Stimulated activated CD8-positive, alpha-beta memory T cell treated with anti-CD3 and anti-CD28 coated beads, Interleukin-12 subunit alpha, Interleukin-12 subunit beta, amount 100 ng/mL, for 24 hours (primary cell): ENCODE results near the gene AGO1.

Experiments used
- DNase-seq: peaks from one replicate; pipeline ENCODE4 v3.0.0-alpha.2; 2020; ENCODE audit errors: extremely low read depth

The AGO1 gene

DNA sequence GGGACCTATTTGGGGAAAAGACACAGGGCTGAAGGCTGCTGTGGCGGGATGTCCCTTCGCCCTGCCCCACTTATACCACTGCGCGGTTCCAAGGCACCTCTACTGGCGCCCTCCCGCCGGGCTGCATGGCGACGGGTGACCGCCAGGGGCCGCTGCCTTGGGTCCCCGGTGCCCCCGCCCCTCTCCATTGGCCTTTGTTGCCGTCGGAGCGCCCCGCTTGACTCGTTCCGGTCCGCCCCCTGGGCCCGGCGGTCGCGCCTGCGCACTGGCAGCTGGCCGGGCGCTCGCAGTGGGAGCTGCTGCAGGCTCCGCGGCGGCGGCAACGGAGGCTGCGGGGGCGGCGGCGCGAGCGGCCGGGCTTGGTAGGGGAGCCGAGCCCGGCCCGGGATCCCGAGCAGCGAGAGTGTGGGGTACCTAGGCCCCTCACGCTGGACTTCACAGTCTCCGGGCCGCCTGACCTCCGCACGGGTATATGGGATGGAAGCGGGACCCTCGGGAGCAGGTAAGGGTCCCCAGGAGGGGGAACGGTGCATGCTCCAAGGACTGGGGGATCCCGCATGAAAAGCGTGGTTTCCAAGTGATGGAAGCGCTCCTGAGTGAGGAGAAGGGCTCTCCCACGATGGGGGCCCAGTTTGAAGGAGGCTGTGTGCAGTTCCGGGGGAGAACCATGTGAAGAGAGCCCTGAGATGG lies at the start of gene AGO1:
Gene AGO1, plus strand, starts transcription at position 265 of the 690 bp plus-strand sequence. Its CDS starts 213 bp downstream, at position 478.
- peak; percentile 92 for DNase-seq

DNA sequence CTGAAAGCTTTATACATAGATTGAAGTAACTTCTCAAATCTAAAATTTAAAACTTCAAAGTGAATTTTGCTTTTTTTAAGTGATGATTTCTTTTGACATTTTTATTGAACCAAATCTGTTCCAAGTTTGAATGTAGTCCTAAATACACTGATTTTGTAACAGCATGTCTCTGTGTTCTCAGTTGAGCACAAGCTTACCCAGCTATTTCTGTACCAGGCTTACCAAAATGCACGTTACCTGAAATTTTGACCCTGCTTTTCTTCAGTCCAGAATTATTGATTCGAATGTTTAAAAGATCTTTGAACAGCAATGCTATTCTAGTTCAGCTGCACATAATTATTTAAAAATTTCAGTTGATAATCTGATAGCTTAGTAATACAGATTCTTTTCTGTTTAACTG lies 49.6 kb upstream of the AGO1 start:
- DNase-seq: no peak

DNA sequence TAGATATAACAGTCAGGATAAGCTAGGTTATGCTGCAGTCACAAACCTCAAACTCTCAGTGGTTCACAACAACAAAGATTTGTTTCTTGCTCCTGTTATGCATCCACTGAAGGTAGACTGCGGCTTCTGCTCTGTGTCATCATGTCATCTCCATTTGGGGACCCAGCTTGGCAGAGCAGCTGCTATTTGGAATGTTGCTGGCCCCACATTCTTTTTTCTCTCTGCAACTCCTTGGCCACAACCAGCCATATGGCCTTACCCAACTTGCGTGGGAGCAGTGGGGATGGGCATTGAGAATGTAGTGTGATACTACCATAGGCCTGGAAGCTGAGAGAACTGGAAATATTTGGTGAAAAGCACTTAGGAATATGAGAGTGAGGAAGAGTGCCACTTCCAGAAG lies 48.8 kb upstream of the AGO1 start:
- no peak for DNase-seq

DNA sequence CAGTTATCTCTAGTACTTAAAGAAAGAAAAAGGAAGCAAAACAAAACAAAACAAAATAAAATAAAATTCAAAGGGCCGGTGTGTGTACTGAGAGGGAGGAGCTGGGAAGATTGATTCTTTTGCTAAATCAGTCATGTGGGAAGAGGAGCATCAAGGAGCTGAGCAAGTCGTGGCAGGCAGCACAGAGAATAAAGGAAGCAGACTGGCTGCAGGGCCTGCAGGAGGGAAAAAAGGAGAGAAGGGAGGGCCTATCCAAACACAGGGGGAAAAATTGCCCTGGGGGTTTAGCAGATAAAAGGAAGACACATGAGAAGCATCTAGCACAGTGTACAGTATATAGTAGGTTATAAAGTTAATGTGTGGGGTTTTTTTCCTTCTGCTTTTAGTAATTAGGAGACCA lies 47.6 kb upstream of the AGO1 start:
- DNase-seq: no peak

DNA sequence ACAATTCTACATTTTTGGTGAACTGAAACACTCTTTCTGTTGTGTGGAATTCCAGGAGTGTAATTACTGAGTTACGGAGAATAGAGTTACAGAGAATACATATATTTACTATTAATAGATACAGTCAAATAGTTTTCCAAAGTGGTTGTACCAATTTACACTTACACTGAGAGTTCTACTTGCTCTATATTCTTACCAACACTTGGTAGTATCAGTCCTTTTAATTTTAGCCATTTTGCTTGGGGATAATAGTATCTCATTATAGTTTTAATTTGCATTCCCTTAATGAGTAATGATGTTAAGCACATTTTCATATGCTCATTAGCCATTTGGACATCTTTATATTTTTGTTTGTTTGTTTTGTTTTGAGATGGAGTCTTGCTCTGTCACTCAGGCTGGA lies 46.3 kb upstream of the AGO1 start:
- DNase-seq: no peak

DNA sequence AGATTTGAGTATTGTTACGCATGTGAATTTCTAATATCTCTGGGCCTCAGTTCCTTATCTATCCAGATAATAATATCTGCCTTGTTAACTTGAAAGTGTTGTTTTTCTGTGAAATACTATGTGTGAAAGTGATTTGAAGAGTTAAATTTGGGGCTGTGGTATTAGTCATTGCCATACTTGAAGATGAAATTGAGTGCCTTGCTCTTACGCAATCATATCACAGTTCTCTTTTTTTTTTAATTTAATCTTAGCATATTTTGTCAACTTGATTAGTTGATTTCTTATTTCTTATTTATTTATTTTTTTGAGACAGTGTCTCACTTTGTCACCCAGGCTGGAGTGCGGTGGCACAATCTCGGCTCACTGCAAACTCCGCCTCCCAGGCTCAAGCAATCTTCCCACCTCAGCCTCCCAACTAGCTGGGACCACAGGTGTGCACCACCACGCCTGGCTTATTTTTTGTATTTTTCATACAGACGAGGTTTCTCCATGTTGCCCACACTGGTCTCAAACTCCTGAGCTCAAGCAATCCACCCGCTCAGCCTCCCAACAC lies 44.2 kb upstream of the AGO1 start:
- no peak for DNase-seq

DNA sequence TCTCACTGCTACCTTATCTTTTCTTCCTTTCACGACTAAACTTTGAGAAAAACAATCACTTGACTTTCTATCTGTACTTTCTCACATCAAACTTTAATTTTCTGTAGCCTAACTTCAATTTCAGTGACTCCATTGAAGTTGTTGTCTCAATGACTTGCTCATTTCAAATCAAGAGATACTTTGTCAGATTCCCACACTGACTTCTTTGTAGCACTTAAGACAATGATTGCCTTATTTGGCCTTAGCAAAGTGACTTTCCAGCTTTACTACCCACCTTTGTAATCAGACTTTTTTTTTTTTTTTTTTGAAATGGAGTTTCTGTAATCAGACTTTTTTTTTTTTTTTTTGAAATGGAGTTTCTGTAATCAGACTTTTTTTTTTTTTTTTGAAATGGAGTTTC lies 38.2 kb upstream of the AGO1 start:
- DNase-seq: no peak

DNA sequence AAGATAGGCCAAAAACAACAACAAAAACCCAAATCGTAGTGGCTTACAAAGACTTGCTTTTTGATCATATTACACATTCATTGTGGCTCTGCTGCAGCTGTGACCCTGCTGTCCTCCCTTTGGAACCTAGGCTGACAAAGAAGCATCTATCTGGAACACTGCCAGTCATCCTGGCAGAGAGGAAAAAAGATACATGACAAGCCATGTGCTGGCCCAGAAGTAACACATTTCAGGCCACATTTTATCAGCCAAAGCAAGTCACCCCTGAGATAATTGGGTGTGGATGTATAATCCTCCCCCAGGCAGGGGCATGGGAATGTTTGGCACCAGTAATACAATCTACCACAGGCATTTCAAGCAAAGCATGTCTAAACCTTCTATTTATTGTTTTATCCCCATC lies 37.2 kb upstream of the AGO1 start:
- DNase-seq: no peak

DNA sequence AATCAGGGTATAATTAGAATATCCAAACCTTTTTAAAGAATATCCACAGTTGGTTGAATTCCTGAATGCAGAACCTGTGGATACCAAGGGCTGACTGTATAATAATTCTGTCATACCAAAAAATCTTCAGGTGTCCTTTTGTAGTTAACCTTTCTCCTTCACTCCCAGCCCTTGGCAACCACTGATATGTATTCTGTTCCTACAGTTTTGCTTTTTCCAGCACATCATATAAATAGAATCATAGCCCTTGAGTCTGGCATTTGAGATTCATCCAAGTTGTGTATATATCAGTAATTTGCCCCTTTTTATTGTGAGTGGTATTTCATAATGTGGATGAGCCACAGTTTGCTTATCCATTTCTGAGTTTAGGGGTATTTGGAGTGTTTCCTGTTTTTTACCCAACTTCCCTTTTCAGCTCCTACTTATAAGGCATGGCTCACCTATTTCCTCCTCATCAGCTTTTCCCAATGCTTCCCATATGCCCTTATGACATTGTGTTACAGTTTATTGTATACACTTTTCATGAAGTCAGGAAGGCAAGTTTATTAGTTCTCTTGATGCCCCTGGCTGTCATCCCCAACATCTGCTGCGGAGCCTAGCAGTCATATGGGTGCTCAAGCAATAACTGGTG lies 35.0 kb upstream of the AGO1 start:
- no peak for DNase-seq

DNA sequence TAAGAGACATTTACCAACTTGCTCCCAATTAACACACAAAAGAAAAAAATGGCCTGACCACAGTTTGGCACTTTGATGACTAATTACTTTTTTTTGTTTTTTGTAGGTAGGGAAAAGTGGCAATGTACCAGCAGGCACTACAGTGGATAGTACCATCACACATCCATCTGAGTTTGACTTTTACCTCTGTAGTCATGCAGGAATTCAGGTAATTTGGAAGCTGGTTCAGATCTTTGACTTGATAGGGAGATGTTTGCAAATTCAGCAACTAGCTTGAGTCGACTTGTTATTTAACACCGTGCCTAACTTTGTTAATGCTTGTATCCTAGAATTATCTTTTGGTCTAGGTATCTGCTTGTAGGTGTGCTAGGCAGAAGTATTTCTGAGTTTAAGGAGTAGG lies 33.0 kb upstream of the AGO1 start:
- no peak for DNase-seq

DNA sequence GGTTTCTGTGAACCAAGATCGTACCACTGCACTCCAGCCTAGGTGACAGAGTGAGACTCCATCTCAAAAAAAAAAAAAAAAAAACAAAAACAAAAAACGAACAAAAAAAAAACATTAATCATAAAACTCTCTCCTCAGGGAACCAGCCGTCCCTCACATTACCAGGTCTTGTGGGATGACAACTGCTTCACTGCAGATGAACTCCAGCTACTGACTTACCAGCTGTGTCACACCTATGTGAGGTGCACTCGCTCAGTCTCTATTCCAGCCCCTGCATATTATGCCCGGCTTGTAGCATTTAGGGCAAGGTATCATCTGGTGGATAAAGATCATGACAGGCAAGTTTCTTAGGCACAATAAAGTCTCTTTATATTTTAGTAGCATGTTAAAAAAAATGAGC lies 32.3 kb upstream of the AGO1 start:
- DNase-seq: no peak

DNA sequence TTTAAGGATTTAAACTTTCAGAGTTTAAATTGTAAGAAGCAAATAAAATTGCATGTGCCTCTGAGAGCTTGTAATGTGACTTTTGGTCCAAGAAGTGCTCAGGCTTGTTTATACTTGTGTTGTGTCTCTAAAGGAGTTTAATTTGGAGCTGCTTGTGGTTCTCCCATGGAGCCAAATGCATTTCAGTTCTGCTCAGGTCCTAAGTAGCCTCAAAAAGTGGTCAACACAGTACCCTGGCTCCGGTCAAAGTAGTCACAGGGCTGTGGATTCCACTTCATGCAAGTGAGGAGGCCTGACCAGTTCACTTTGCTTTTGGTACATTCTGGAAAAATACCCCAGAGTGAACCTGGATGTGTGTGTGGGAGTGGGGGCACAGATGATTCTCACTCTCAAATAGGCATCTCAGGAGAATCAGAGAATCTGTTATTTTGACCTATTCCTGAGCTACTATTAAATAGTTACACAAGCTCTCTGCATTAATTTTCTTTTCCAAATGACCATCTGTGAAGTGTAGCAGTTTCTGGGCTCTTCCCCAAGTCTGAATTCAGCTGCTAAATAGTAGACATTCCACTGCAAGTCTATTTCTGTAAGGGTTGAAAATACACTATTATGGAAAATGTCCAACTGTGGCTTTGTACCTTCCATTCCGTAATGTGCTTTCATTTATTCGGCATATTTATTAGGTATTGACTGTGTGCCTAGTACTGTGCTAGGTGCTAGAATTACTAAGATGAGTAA lies 31.7 kb upstream of the AGO1 start:
- no peak for DNase-seq

DNA sequence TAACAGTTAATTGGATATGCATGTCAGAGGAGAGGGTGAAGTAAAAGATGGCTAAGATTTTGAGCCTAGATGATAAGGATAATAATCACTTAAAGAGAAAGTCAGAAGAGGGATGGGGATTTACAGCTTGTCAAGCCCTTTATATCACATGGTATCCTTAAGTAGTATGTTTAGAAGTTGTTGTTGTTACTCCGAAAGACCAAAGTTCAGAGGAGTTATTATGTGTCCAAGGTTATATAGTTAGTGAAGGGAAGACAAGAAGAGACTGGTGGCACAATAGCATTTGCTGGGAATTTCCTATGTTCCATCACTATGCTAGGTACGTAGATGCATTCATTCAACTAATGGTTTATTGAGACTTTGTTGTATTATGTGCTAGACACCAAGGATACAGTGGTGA lies 30.8 kb upstream of the AGO1 start:
- DNase-seq: no peak

DNA sequence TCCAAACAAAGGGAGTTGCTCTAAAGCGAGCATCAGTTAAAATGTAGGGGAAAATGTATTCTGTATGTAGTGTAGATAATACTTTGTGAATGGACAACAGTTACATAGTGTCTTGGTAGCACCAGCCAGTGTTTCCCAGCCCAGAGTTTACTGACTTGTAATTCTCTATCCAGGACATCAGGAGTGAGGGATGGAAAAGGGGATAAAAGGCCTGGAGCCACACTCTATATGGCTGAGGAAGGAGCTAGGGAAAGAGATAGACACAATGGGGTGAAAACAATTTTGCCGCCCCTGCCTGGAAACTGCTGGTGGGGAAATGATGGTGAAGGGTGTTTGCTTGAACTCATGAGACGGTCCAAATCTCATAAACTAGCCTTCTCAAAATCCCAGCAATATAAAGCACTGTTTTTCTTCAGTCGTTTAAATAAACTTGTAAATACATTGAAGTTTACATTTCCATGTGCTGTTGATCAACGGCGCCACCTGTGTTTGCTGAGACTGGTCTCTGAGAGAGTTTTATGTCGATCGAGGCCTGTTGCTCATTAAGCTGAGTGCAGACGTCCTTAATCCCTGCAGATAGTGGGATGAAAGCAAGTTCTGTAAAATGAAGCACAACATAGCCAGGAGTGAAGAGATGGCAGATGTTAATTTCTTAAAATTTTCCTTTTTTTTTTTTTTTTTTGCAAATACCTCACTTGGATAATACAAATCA lies 27.9 kb upstream of the AGO1 start:
- no peak for DNase-seq

DNA sequence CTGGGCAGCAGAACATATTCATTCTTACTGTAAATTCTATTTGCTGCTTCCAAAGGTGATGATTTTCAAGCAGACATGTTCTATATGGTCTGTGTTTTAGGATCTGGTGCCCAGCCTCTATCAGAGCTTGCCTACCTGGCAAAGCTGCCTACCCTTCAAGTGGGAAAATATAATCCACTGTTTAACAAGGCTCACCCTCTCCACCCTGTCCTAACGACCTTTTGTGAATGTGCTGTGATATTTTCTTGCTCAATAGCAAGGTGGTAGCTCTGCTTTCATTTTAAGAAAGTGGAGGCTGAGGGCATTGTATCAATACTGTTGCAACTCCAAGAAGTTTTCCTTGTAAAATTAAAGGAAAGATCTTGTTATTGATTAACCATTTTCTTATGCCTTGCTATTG lies 26.0 kb upstream of the AGO1 start:
- DNase-seq: no peak

DNA sequence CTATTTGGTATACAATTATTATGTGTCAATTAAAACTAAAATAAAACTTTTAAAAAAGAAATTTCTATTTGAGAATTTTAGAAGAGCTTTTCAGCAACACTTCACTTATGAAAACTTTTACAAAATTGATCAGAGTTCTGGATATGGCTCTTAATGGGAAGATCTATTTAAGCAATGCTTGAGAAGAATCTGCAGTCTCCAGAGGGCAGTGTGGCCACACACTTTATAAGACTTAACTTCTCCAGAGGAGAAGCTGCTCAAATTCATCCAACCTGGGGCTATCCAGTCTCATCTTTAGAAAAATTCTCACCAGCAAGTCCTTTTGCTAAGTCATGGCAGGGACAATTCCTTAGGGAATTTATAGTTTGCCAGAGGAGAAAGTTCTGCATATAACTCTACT lies 25.2 kb upstream of the AGO1 start:
- DNase-seq: no peak

DNA sequence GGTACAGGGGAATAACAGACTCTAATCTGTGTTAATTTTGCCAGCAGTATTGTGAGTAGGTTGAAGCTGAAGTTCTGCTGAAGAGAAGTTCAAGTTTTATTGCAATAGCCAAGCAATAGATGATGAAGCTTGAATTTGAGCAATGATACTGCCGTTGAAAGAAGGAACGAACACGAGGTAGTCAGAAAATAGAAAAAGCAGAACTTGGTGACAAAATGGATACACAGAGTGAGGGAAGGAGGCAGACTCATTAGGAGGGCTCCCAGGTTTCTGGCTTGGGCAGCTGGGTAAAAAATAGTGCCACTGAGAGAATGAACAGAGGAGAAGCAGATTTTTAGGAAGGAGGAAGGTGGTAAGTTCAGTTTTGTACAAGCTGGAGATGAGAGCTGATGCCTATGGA lies 22.3 kb upstream of the AGO1 start:
- DNase-seq: no peak

DNA sequence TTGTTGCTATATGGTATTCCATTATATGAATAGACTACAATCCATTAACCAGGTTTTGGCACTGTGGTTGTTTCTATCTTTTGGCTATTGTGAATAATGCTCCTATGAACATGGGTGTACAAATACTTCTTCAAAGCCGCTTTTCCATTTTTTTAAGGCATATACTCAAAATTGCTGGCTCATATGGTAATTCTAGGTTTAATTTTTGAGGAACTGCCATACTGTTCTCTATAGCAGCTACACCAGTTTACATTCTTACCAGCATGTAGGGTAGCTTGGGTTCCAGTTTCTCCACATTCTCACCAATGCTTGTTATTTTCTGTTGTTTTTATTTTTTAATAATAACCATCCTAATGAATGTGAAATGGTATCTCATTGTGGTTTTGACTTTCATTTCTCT lies 19.9 kb upstream of the AGO1 start:
- no peak for DNase-seq

DNA sequence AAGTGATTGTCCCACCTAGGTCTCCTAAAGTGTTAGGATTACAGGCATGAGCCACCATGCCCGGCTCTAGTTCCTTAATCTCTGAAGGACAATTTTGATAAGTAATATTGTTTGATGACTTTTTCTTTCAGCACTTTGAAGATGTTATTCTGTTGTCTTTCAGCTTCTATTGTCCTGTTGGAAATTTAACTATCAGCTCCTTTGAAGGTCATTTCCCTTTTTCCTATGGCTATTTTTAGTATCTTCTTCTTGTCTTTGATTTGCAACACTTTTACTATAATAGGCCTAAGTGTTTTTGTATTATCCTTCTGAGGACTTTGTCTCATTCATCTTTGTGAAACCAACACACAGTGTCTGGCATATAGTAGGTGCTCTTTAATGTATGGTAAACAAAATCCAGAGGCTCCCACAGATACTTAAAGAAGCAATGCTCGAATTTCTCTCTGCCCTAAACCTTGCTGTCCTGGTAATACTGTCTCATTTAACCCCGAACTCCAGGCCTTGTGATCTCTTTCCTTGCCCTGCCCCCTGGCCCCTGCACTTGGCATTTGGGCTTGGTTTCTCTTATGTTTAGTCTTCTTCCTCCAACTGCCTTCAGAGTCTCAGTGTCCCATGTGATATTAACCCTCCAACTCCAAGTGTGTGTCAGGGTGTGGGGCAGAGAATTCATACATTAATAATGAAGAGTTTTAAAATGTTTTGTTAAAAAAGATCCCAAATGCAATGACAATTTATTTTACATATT lies 19.0 kb upstream of the AGO1 start:
- no peak for DNase-seq

DNA sequence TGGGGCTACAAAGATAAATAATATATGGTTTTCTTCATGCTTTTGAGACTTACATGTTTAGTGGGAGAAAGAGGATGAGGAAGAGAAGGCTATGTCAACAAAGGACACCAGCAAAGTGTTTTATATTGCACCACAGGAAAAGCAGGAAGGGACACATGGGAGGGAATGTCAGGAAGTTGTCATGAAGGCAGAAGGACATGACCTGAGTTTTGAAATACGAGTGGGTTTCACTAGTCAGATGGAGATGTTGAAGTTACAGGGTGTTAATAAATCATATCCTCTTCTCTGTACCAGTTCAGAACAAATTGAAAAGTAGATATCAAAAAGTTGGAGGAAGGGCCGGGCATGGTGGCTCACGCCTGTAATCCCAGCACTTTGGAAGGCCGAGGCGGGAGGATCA lies 18.2 kb upstream of the AGO1 start:
- no peak for DNase-seq

DNA sequence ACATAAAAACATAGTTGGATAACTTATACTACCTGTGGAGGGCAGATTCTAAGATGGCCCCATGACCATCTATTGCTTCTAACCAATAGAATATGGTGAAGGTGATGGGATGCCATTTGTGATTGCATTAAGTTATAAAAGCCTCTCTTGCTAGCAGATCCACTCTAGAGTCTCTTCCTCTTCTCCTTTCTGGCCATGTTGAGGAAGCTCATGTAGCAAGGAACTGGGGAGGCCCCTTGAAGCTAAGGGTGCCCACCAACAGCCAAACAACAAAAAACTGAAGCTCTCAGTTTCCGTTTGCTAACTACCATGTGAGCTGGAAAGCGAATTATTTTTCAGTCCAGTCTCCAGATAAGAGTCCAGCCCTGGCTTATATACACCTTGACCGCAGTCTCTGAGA lies 16.0 kb upstream of the AGO1 start:
- no peak for DNase-seq
